CD14-positive monocyte (primary cell): ENCODE data around the gene RPS5. TPM values are rescaled to one million over a fixed set of nuclear protein-coding genes. Genes with fewer than 3 reads are reported as not detected.

Experiments
- DNase-seq, 3 donors: peaks; one replicate each; pipeline ENCODE4 v3.0.0-alpha.2; 2011 to 2022
- H2AFZ ChIP-seq: 2 replicates; pipeline ENCODE4 v1.6.0; 2012; ENCODE audit warnings: mild to moderate bottlenecking, low read depth, low read length, inconsistent platforms; ENCODE audit not compliant: insufficient read depth, poor library complexity, severe bottlenecking
- H3K27ac ChIP-seq, 2 donors: 1 replicate in 1 of 2; 2 replicates in 1 of 2; pipeline ENCODE4 v1.5.1; 2012 to 2013; ENCODE audit warnings: low read length in 2 of 2, control low read depth in 1 of 2, inconsistent platforms in 1 of 2, low read depth in 1 of 2, mild to moderate bottlenecking in 1 of 2
- H3K27me3 ChIP-seq, 2 donors: one replicate each; pipeline versions ENCODE4 v1.6.0 to v1.6.1; 2011 to 2013; ENCODE audit warnings: low read length in 2 of 2; ENCODE audit not compliant: control insufficient read depth in 2 of 2, insufficient read depth in 2 of 2
- H3K36me3 ChIP-seq, 2 donors: replicated peaks in 1 of 2; 1 replicate in 1 of 2; 2 replicates in 1 of 2; pipeline versions ENCODE4 v1.5.1 to v1.6.1; 2012 to 2013; ENCODE audit warnings: low read length in 2 of 2, control low read depth in 1 of 2, inconsistent platforms in 1 of 2, mild to moderate bottlenecking in 1 of 2; ENCODE audit not compliant: insufficient read depth in 2 of 2, control insufficient read depth in 1 of 2
- H3K4me1 ChIP-seq, 2 donors: 1 replicate in 1 of 2; 2 replicates in 1 of 2; pipeline versions ENCODE4 v1.5.1 to v1.6.1; 2012 to 2013; ENCODE audit warnings: low read length in 2 of 2, control low read depth in 1 of 2, inconsistent platforms in 1 of 2, mild to moderate bottlenecking in 1 of 2, moderate library complexity in 1 of 2; ENCODE audit not compliant: insufficient read depth in 2 of 2, control insufficient read depth in 1 of 2
- H3K4me2 ChIP-seq: replicated peaks from 2 replicates; pipeline ENCODE3; 2012; ENCODE audit warnings: low read length, moderate library complexity, mild to moderate bottlenecking; ENCODE audit not compliant: poor library complexity, severe bottlenecking; ENCODE audit errors: extremely low read depth
- H3K4me3 ChIP-seq, 3 experiments: fragments of 200-600 bp in 1 of 3; sonication (generic) in 1 of 3; replicated peaks in 1 of 3; 1 replicate in 2 of 3; 2 replicates in 1 of 3; pipeline ENCODE4 v1.5.1; 2011 to 2013; ENCODE audit warnings: low read length in 3 of 3, mild to moderate bottlenecking in 3 of 3, control low read depth in 2 of 3, low read depth in 2 of 3, inconsistent platforms in 1 of 3, moderate library complexity in 1 of 3
- H3K79me2 ChIP-seq: 2 replicates; pipeline ENCODE4 v1.6.0; 2012; ENCODE audit warnings: mild to moderate bottlenecking, control low read depth, inconsistent platforms, low read length, moderate library complexity; ENCODE audit not compliant: insufficient read depth
- H3K9ac ChIP-seq: 2 replicates; pipeline ENCODE4 v1.6.0; 2017; ENCODE audit warnings: low read length, mild to moderate bottlenecking; ENCODE audit not compliant: insufficient read depth, poor library complexity, severe bottlenecking
- H3K9me3 ChIP-seq, 2 donors: replicated peaks in 1 of 2; 1 replicate in 1 of 2; 2 replicates in 1 of 2; pipeline versions ENCODE4 v1.5.1 to v1.6.1; 2012 to 2013; ENCODE audit warnings: low read length in 2 of 2, control low read depth in 1 of 2; ENCODE audit not compliant: control insufficient read depth in 1 of 2, insufficient read depth in 1 of 2
- H4K20me1 ChIP-seq: 2 replicates; pipeline ENCODE4 v1.6.0; 2012; ENCODE audit warnings: mild to moderate bottlenecking, low read length, control low read depth, moderate library complexity; ENCODE audit not compliant: insufficient read depth
- H3K27ac Mint-ChIP-seq, 7 donors: one replicate each; pipeline ENCODE4 v1.8.0; 2020; ENCODE audit warnings: mild to moderate bottlenecking in 7 of 7, mixed read lengths in 7 of 7, moderate library complexity in 6 of 7, inconsistent platforms in 2 of 7
- H3K27me3 Mint-ChIP-seq, 3 donors: one replicate each; pipeline ENCODE4 v1.8.0; 2021 to 2022; ENCODE audit warnings: low read depth in 3 of 3, mild to moderate bottlenecking in 3 of 3, mixed read lengths in 3 of 3, moderate library complexity in 3 of 3, inconsistent platforms in 1 of 3
- H3K36me3 Mint-ChIP-seq, 2 donors: one replicate each; pipeline ENCODE4 v1.8.0; 2020; ENCODE audit warnings: mixed read lengths in 2 of 2, inconsistent platforms in 1 of 2, mild to moderate bottlenecking in 1 of 2
- H3K4me1 Mint-ChIP-seq: one replicate; pipeline ENCODE4 v1.8.0; 2020; ENCODE audit warnings: mild to moderate bottlenecking, mixed read lengths
- H3K4me3 Mint-ChIP-seq, 2 donors: one replicate each; pipeline ENCODE4 v1.8.0; 2020; ENCODE audit warnings: mild to moderate bottlenecking in 2 of 2, mixed read lengths in 2 of 2, moderate library complexity in 1 of 2
- H3K9me3 Mint-ChIP-seq, 7 donors: one replicate each; pipeline ENCODE4 v1.8.0; 2020 to 2022; ENCODE audit warnings: mixed read lengths in 7 of 7, mild to moderate bottlenecking in 6 of 7, moderate library complexity in 6 of 7, inconsistent platforms in 2 of 7
- WGBS: methylation state at CpG from one replicate; pipeline ENCODE4 v1.1.5; 2013; ENCODE audit warnings: missing lambda C conversion rate; ENCODE audit not compliant: insufficient coverage; 5-methylcytosine and 5-hydroxymethylcytosine counted together
- intact Hi-C, 2 donors: fragments of 100-400 bp; cut with micrococcal nuclease; formaldehyde crosslinking; loops; one replicate each; pipeline versions ENCODE4 v1.15.0 to v1.15.1; 2023
- polyA plus RNA-seq, 3 donors: library from polyadenylated mRNA; depleted of rRNA in 1 of 3; unstranded in 2 of 3; stranded (reverse) in 1 of 3; fragments of 300-500 nt in 2 of 3; fragments of >200 nt in 1 of 3; fragmentation: Illumina TruSeq in 2 of 3; gene quantifications; 1 replicate in 2 of 3; 2 replicates in 1 of 3; pipeline ENCODE4 v1.2.3, GENCODE V29; 2012 to 2021
- TF ChIP-seq, protein P1 (sequence below): fragments of 200-600 bp; IDR thresholded peaks from one replicate; pipeline ENCODE4 v1.8.0; 2022; ENCODE audit warnings: antibody characterized with exemption, mild to moderate bottlenecking

RPS5 gene
- polyA plus RNA-seq, 3 donors = 485 to 1,381 (median 580) TPM

DNA sequence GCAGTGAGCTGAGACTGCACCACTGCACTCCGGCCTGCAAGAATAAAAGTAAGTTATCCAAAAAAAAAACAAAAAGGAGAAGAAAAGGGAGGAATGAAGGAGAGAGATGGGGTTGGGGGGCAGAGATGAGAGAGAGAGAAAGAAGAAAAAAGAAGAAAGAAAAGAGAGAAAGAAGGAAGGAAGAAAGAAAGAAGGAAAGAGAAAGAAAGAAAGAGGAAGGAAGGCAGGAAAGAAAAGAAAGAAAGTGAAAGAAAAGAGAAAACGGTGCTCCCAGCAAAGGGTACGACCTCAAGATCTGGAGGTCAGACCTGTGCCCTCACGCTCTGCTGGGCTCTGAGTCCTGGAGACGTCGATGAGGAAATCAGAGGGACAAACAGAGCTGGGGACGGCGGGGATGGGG, 37.5 kb upstream of the RPS5 start:
- DNase-seq = no peak
- intact Hi-C loops = no loop called here
- no peak overlapping the region for H2AFZ ChIP-seq
- H4K20me1 ChIP-seq = no peaks in the 10 kb centered on the region
- H3K36me3 ChIP-seq = peaks cover 0 to 5% of the 10 kb centered on the region in 2 donors
- H3K27ac Mint-ChIP-seq = no peak overlapping the region
- H3K4me1 ChIP-seq = peaks cover 16 to 31% of the 10 kb centered on the region in 2 donors
- no peak overlapping the region for H3K4me3 ChIP-seq
- H3K4me1 Mint-ChIP-seq = peaks cover 30% of the 10 kb centered on the region
- H3K4me2 ChIP-seq = no peak overlapping the region
- H3K9me3 ChIP-seq = no peaks in the 10 kb centered on the region
- H3K79me2 ChIP-seq = no peaks in the 10 kb centered on the region
- 68% methylated on average over 7 of the region's 8 CpGs for WGBS
- H3K9ac ChIP-seq = no peak overlapping the region
- peaks cover 0 to 9% (median 4%) of the 10 kb centered on the region in 7 donors for H3K9me3 Mint-ChIP-seq
- peaks cover 13 to 18% of the 10 kb centered on the region in 2 donors for H3K36me3 Mint-ChIP-seq
- H3K27ac ChIP-seq = no peak overlapping the region
- H3K4me3 Mint-ChIP-seq = peak overlapping the region in 1 of 2 donors; percentile 68
- H3K27me3 Mint-ChIP-seq = peaks cover 6 to 40% (median 17%) of the 10 kb centered on the region in 3 donors
- peaks cover 0 to 26% of the 10 kb centered on the region in 2 donors for H3K27me3 ChIP-seq
- TF ChIP-seq, protein P1, sequence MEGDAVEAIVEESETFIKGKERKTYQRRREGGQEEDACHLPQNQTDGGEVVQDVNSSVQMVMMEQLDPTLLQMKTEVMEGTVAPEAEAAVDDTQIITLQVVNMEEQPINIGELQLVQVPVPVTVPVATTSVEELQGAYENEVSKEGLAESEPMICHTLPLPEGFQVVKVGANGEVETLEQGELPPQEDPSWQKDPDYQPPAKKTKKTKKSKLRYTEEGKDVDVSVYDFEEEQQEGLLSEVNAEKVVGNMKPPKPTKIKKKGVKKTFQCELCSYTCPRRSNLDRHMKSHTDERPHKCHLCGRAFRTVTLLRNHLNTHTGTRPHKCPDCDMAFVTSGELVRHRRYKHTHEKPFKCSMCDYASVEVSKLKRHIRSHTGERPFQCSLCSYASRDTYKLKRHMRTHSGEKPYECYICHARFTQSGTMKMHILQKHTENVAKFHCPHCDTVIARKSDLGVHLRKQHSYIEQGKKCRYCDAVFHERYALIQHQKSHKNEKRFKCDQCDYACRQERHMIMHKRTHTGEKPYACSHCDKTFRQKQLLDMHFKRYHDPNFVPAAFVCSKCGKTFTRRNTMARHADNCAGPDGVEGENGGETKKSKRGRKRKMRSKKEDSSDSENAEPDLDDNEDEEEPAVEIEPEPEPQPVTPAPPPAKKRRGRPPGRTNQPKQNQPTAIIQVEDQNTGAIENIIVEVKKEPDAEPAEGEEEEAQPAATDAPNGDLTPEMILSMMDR = no peak

- Histone ChIP-seq H3K4me1 (peaks cover 16 to 31% of the 10 kb centered on the region in 2 donors), H3K9me3 (no peaks in the 10 kb centered on the region), H3K4me2 (peak overlapping the region; percentile 4), H4K20me1 (no peaks in the 10 kb centered on the region), H3K36me3 (peaks cover 0 to 5% of the 10 kb centered on the region in 2 donors), H3K27ac (no peak overlapping the region), H3K27me3 (peaks cover 0 to 32% of the 10 kb centered on the region in 2 donors), H3K9ac (no peak overlapping the region), H2AFZ (no peak overlapping the region), H3K79me2 (no peaks in the 10 kb centered on the region), H3K4me3 (no peak overlapping the region)
- no peak overlapping the region for H3K27ac Mint-ChIP-seq
- TF ChIP-seq, protein P1 = no peak
- peaks cover 30% of the 10 kb centered on the region for H3K4me1 Mint-ChIP-seq
- H3K27me3 Mint-ChIP-seq = peaks cover 8 to 45% (median 18%) of the 10 kb centered on the region in 3 donors
- peak overlapping the region in 1 of 2 donors; percentile 30 for H3K4me3 Mint-ChIP-seq
- H3K36me3 Mint-ChIP-seq = peaks cover 13 to 18% of the 10 kb centered on the region in 2 donors
- H3K9me3 Mint-ChIP-seq = peaks cover 0 to 9% (median 4%) of the 10 kb centered on the region in 7 donors
- intact Hi-C loops = no loop called here
- WGBS = 63% methylated on average over 84 of the region's 84 CpGs
- DNase-seq = no peak
Observed at GRCh38 chr19:58350001-58350861, 36.8 kb upstream of the RPS5 start.
